H1 (cell line): Measurements from ENCODE around the gene ADRM1. TPM values are rescaled to one million over a fixed set of nuclear protein-coding genes. Genes with fewer than 3 reads are reported as not detected.

Experiments used
- CHD1 ChIP-seq: IDR thresholded peaks from 2 replicates; pipeline ENCODE4 v1.6.1; 2012; ENCODE audit warnings: low read depth, low read length, improper control_type of control experiment
- JUN ChIP-seq: IDR thresholded peaks from 2 replicates; pipeline ENCODE4 v1.6.1; 2011; ENCODE audit warnings: low read depth, mild to moderate bottlenecking, improper control_type of control experiment, low read length
- SRF ChIP-seq: IDR thresholded peaks from 2 replicates; pipeline ENCODE4 v1.6.1; 2011; ENCODE audit warnings: mild to moderate bottlenecking, low read depth, low read length, moderate library complexity
- polyA plus RNA-seq, 7 experiments: library from polyadenylated mRNA; depleted of rRNA in 3 of 7; stranded (reverse) in 5 of 7; unstranded in 2 of 7; fragments of >200 nt in 5 of 7; fragments of 200-250 nt in 2 of 7; gene quantifications; 1 replicate in 5 of 7; 2 replicates in 1 of 7; 4 replicates in 1 of 7; pipeline versions ENCODE4 v1.2.1 to v1.2.3, GENCODE V29; 2011 to 2013; ENCODE audit warnings: missing spikeins in 2 of 7, mixed read lengths in 2 of 7
- total RNA-seq: library from RNA; stranded (reverse); fragmentation: NEBNext Ultra II Directional; extraction: Animal tissue kit (Norgen Biotek cat#: 25700); gene quantifications from 2 replicates; pipeline ENCODE4 v1.2.1, GENCODE V29; 2021

ADRM1 gene
- total and polyA plus RNA-seq, 2 of the 8 experiments (the other 6 are each of a cell fraction or from before 2014, with no cell fraction given) = 126 to 214 TPM

- no peak for TF ChIP-seq SRF
- TF ChIP-seq CHD1 = no peak
- TF ChIP-seq JUN = no peak
Observed at GRCh38 chr20:62314339-62314638, 11.5 kb downstream of the ADRM1 start (continued).
